Astrocyte (in vitro differentiated cells and primary cell): ENCODE measurements around the gene CFAP97D2. TPM values are rescaled to one million over a fixed set of nuclear protein-coding genes. Genes with fewer than 3 reads are reported as not detected.
"Not testable (repeated sequence)": the region's sequence is repeated elsewhere in the genome, so short reads cannot be mapped to it uniquely, and the experiment has no call there.

ENCODE experiments used
- DNase-seq: peaks from one replicate; pipeline ENCODE4 v3.0.0-alpha.2; 2010; ENCODE audit warnings: low read depth
- FAIRE-seq: peaks from 2 replicates; lab custom pipeline; 2011; peaks lifted over from hg19 to GRCh38; lab: Jason Lieb, UNC
- H2AFZ ChIP-seq: 2 replicates; pipeline ENCODE4 v1.6.0; 2012; ENCODE audit warnings: low read depth, low read length, inconsistent platforms
- H3K27ac ChIP-seq: 2 replicates; pipeline ENCODE4 v1.5.1; 2011; ENCODE audit warnings: low read depth, low read length, inconsistent platforms
- H3K27me3 ChIP-seq: 2 replicates; pipeline ENCODE4 v1.6.0; 2011; ENCODE audit warnings: low read length, inconsistent platforms; ENCODE audit not compliant: insufficient read depth
- H3K36me3 ChIP-seq: 2 replicates; pipeline ENCODE4 v1.5.1; 2011; ENCODE audit warnings: low read length, inconsistent platforms; ENCODE audit not compliant: insufficient read depth
- H3K4me1 ChIP-seq: 2 replicates; pipeline ENCODE4 v1.5.1; 2011; ENCODE audit warnings: low read length, inconsistent platforms; ENCODE audit not compliant: insufficient read depth
- H3K4me2 ChIP-seq: 2 replicates; pipeline ENCODE4 v1.6.0; 2012; ENCODE audit warnings: low read length, inconsistent platforms
- H3K4me3 ChIP-seq: 2 replicates; pipeline ENCODE4 v1.5.1; 2011; ENCODE audit warnings: low read depth, mild to moderate bottlenecking, low read length, inconsistent platforms; ENCODE audit not compliant: insufficient read depth
- H3K79me2 ChIP-seq: 2 replicates; pipeline ENCODE4 v1.6.0; 2012; ENCODE audit warnings: mild to moderate bottlenecking, low read length, inconsistent platforms; ENCODE audit not compliant: insufficient read depth
- H3K9ac ChIP-seq: 2 replicates; pipeline ENCODE4 v1.6.0; 2012; ENCODE audit warnings: mild to moderate bottlenecking, low read length, inconsistent platforms
- H3K9me3 ChIP-seq: 2 replicates; pipeline ENCODE4 v1.5.1; 2012; ENCODE audit warnings: low read depth, mild to moderate bottlenecking, low read length, inconsistent platforms; ENCODE audit not compliant: insufficient read depth
- H4K20me1 ChIP-seq: 2 replicates; pipeline ENCODE4 v1.6.0; 2012; ENCODE audit warnings: low read length, inconsistent platforms; ENCODE audit not compliant: insufficient read depth
- H3K27ac Mint-ChIP-seq: one replicate; pipeline ENCODE4 v1.8.0; 2021; ENCODE audit warnings: mild to moderate bottlenecking, mixed read lengths; ENCODE audit not compliant: unreplicated experiment
- H3K27me3 Mint-ChIP-seq: one replicate; pipeline ENCODE4 v1.8.0; 2021; ENCODE audit warnings: low read depth, mixed read lengths; ENCODE audit not compliant: unreplicated experiment
- H3K36me3 Mint-ChIP-seq: one replicate; pipeline ENCODE4 v1.8.0; 2021; ENCODE audit warnings: low read depth, mixed read lengths; ENCODE audit not compliant: unreplicated experiment
- H3K4me1 Mint-ChIP-seq: one replicate; pipeline ENCODE4 v1.8.0; 2021; ENCODE audit warnings: low read depth, mixed read lengths; ENCODE audit not compliant: unreplicated experiment
- H3K4me3 Mint-ChIP-seq: one replicate; pipeline ENCODE4 v1.8.0; 2021; ENCODE audit warnings: mild to moderate bottlenecking, moderate library complexity, mixed read lengths; ENCODE audit not compliant: unreplicated experiment
- H3K9me3 Mint-ChIP-seq: one replicate; pipeline ENCODE4 v1.8.0; 2021; ENCODE audit warnings: mild to moderate bottlenecking, mixed read lengths; ENCODE audit not compliant: unreplicated experiment
- EZH2 ChIP-seq: IDR thresholded peaks from 2 replicates; pipeline ENCODE4 v1.6.1; 2012; ENCODE audit warnings: mild to moderate bottlenecking, low read length, inconsistent platforms; ENCODE audit not compliant: insufficient read depth
- total RNA-seq: library from RNA; stranded (reverse); gene quantifications from 2 replicates; pipeline ENCODE4 v1.2.1, GENCODE V29; 2021
- TF ChIP-seq, protein P1 (sequence below): IDR thresholded peaks from 2 replicates; pipeline ENCODE4 v1.5.1; 2011; ENCODE audit warnings: low read depth, mild to moderate bottlenecking, inconsistent platforms, low read length, moderate library complexity; ENCODE audit not compliant: insufficient read depth

CFAP97D2 gene
- total RNA-seq, 1 donor from 2014 or later: not detected

DNA sequence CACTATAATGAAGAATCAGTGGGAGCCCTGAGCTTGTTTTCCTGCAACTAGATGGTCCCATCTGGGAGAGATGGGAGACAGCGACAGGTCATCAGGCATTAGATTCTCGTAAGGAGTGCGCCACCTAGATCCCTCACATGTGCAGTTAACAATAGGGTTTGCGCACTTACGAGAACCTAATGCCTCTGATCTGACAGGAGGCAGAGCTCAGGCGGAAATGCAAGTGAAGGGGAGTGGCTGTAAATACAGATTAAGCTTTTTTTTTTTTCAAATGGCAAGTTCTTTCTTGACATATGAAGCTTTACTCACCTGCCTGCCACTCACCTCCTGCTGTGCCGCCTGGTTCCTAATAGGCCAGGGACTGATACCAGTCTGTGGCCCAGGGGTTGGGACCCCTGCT, 70.0 kb downstream of the CFAP97D2 start:
- Histone ChIP-seq H3K4me2 (no peak overlapping the region), H4K20me1 (peaks cover 8% of the 10 kb centered on the region), H3K4me3 (no peak overlapping the region), H2AFZ (no peak overlapping the region), H3K9me3 (no peaks in the 10 kb centered on the region), H3K27me3 (no peaks in the 10 kb centered on the region), H3K79me2 (no peaks in the 10 kb centered on the region), H3K4me1 (no peaks in the 10 kb centered on the region), H3K27ac (peak overlapping the region; percentile 60), H3K36me3 (peaks cover 70% of the 10 kb centered on the region), H3K9ac (no peak overlapping the region)
- H3K27ac Mint-ChIP-seq: no peak overlapping the region
- H3K27me3 Mint-ChIP-seq: no peaks in the 10 kb centered on the region
- H3K9me3 Mint-ChIP-seq: no peaks in the 10 kb centered on the region
- no peak for DNase-seq
- FAIRE-seq: no peak
- H3K4me1 Mint-ChIP-seq: peaks cover 9% of the 10 kb centered on the region
- no peak overlapping the region for H3K4me3 Mint-ChIP-seq
- H3K36me3 Mint-ChIP-seq: peaks cover 17% of the 10 kb centered on the region
- TF ChIP-seq, protein P1, sequence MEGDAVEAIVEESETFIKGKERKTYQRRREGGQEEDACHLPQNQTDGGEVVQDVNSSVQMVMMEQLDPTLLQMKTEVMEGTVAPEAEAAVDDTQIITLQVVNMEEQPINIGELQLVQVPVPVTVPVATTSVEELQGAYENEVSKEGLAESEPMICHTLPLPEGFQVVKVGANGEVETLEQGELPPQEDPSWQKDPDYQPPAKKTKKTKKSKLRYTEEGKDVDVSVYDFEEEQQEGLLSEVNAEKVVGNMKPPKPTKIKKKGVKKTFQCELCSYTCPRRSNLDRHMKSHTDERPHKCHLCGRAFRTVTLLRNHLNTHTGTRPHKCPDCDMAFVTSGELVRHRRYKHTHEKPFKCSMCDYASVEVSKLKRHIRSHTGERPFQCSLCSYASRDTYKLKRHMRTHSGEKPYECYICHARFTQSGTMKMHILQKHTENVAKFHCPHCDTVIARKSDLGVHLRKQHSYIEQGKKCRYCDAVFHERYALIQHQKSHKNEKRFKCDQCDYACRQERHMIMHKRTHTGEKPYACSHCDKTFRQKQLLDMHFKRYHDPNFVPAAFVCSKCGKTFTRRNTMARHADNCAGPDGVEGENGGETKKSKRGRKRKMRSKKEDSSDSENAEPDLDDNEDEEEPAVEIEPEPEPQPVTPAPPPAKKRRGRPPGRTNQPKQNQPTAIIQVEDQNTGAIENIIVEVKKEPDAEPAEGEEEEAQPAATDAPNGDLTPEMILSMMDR: no peak

DNA sequence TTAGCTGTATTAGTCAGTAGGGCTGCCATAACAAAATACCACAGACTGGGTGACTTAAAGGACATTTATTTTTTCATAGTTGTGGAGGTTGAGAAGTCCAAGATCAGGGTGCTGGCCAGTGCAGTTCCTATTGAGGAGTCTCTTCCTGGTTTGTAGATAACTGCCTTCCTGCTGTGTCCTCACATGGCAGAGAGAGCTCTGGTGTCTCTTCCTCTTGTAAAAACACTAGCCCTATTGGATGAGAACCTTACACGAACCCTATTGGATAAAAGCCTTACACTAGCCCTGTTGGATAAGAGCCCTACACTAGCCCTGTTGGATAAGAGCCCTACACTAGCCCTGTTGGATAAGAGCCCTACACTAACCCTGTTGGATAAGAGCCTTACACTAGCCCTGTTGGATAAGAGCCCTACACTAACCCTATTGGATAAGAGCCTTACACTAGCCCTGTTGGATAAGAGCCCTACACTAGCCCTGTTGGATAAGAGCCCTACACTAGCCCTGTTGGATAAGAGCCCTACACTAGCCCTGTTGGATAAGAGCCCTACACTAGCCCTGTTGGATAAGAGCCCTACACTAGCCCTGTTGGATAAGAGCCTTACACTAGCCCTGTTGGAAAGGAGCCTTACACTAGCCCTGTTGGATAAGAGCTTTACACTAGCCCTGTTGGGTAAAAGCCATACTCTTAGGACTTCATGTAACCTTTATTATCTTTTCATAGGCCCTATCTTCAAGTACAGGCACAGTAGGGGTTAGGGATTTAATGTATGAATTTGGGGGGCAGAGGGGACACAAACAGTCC, 72.8 kb downstream of the CFAP97D2 start:
- FAIRE-seq: not testable (repeated sequence)
- H3K36me3 Mint-ChIP-seq: peaks cover 20% of the 10 kb centered on the region

DNA sequence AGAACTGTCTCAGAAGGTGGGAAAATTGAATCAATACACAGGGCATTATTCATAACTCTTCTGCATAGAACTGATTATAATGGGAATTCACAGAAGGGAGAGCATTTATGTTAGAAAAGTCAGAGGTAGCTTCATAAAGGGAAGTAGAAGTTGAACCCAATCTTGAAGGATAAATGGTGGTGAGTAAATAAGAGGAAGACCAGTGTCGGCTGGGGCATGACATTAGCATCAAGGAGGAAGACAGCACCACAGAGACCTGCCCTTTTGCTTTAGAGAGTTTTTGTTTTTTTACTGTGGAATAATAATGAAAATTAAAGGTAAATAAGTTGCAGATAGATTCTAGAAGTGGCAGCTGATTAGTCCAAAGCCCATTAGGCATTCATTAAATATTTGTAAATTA, 77.5 kb downstream of the CFAP97D2 start:
- no peaks in the 10 kb centered on the region for H3K27me3 ChIP-seq
- H3K27me3 Mint-ChIP-seq: no peaks in the 10 kb centered on the region
- no peaks in the 10 kb centered on the region for H3K9me3 Mint-ChIP-seq
- DNase-seq (no peak), FAIRE-seq (no peak)
- H3K27ac ChIP-seq: no peak overlapping the region
- peaks cover 9% of the 10 kb centered on the region for H3K4me1 Mint-ChIP-seq
- H3K27ac Mint-ChIP-seq: no peak overlapping the region
- H3K4me3 ChIP-seq: no peak overlapping the region
- H3K9ac ChIP-seq: no peak overlapping the region
- no peak overlapping the region for H2AFZ ChIP-seq
- H3K4me2 ChIP-seq: no peak overlapping the region
- H3K4me1 ChIP-seq: peaks cover 3% of the 10 kb centered on the region
- H3K79me2 ChIP-seq: no peaks in the 10 kb centered on the region
- H3K36me3 ChIP-seq: peaks cover 66% of the 10 kb centered on the region
- H3K36me3 Mint-ChIP-seq: peaks cover 27% of the 10 kb centered on the region
- no peak overlapping the region for H3K4me3 Mint-ChIP-seq
- TF ChIP-seq, protein P1: no peak
- TF ChIP-seq EZH2: no peak
- peaks cover 3% of the 10 kb centered on the region for H4K20me1 ChIP-seq
- no peaks in the 10 kb centered on the region for H3K9me3 ChIP-seq

More for the DNA sequence above, 72.8 kb downstream of the CFAP97D2 start:
- H3K9me3 Mint-ChIP-seq, H3K27me3 ChIP-seq, H3K27ac ChIP-seq, H3K4me1 ChIP-seq, H3K4me2 ChIP-seq, H3K27ac Mint-ChIP-seq, H3K4me1 Mint-ChIP-seq, H3K9me3 ChIP-seq, H3K27me3 Mint-ChIP-seq, H2AFZ ChIP-seq, DNase-seq, H3K79me2 ChIP-seq, H4K20me1 ChIP-seq, H3K9ac ChIP-seq, H3K4me3 Mint-ChIP-seq, H3K4me3 ChIP-seq: not testable (repeated sequence)
- H3K36me3 ChIP-seq: peaks cover 65% of the 10 kb centered on the region
